ENCODE measurements around the gene RBM38. TPM values are rescaled to one million over a fixed set of nuclear protein-coding genes. Genes with fewer than 3 reads are reported as not detected.

RBM38 gene
- total RNA-seq, 1 experiment from 2014 or later = 15.2 TPM

- in situ Hi-C loops (cut with HindIII; ENCODE audit: low pct_unique_long_range_greater_than_20kb, low sequenced_read_pairs) = no loop called here
- DNase-seq (ENCODE audit: low read depth) = no peak
Measured at GRCh38 chr20:57387463-57387862, 3.7 kb upstream of the RBM38 start.

GRCh38 chr20:57387945-57388371 lies 3.2 kb upstream of the RBM38 start:
- in situ Hi-C loops (cut with HindIII; ENCODE audit: low pct_unique_long_range_greater_than_20kb, low sequenced_read_pairs) = no loop called here
- no peak for DNase-seq (ENCODE audit: low read depth)

- peak; percentile 75 for DNase-seq (ENCODE audit: low read depth)
- in situ Hi-C loops (cut with HindIII; ENCODE audit: low pct_unique_long_range_greater_than_20kb, low sequenced_read_pairs) = no loop called here
Measured at GRCh38 chr20:57388953-57389694, 2.1 kb upstream of the RBM38 start.

GRCh38 chr20:57389695-57390603 lies 1.2 kb upstream of the RBM38 start:
- in situ Hi-C loops (cut with HindIII; ENCODE audit: low pct_unique_long_range_greater_than_20kb, low sequenced_read_pairs) = no loop called here
- DNase-seq (ENCODE audit: low read depth) = no peak

- no peak for DNase-seq (ENCODE audit: low read depth)
- in situ Hi-C loops (cut with HindIII; ENCODE audit: low pct_unique_long_range_greater_than_20kb, low sequenced_read_pairs) = no loop called here
Measured at GRCh38 chr20:57391439-57392301, 474 bp downstream of the RBM38 start.

GRCh38 chr20:57392512-57393271 lies 1.5 kb downstream of the RBM38 start:
- DNase-seq (ENCODE audit: low read depth) = no peak
- in situ Hi-C loops (cut with HindIII; ENCODE audit: low pct_unique_long_range_greater_than_20kb, low sequenced_read_pairs) = no loop called here

- DNase-seq (ENCODE audit: low read depth) = no peak
- in situ Hi-C loops (cut with HindIII; ENCODE audit: low pct_unique_long_range_greater_than_20kb, low sequenced_read_pairs) = no loop called here
Measured at GRCh38 chr20:57393321-57394120, 2.3 kb downstream of the RBM38 start.

GRCh38 chr20:57394121-57395082 lies 3.2 kb downstream of the RBM38 start:
- in situ Hi-C loops (cut with HindIII; ENCODE audit: low pct_unique_long_range_greater_than_20kb, low sequenced_read_pairs) = no loop called here
- DNase-seq (ENCODE audit: low read depth) = no peak

- in situ Hi-C loops (cut with HindIII; ENCODE audit: low pct_unique_long_range_greater_than_20kb, low sequenced_read_pairs) = no loop called here
- DNase-seq (ENCODE audit: low read depth) = no peak
Measured at GRCh38 chr20:57395111-57395966, 4.1 kb downstream of the RBM38 start.

GRCh38 chr20:57396212-57396983 lies 5.2 kb downstream of the RBM38 start:
- in situ Hi-C loops (cut with HindIII; ENCODE audit: low pct_unique_long_range_greater_than_20kb, low sequenced_read_pairs) = no loop called here
- no peak for DNase-seq (ENCODE audit: low read depth)

- DNase-seq (ENCODE audit: low read depth) = no peak
- in situ Hi-C loops (cut with HindIII; ENCODE audit: low pct_unique_long_range_greater_than_20kb, low sequenced_read_pairs) = no loop called here
Measured at GRCh38 chr20:57396984-57397692, 5.9 kb downstream of the RBM38 start.

- in situ Hi-C loops (cut with HindIII; ENCODE audit: low pct_unique_long_range_greater_than_20kb, low sequenced_read_pairs) = no loop called here
Measured at GRCh38 chr20:57397693-57398108, 6.5 kb downstream of the RBM38 start.

GRCh38 chr20:57398231-57398821 lies 7.1 kb downstream of the RBM38 start:
- in situ Hi-C loops (cut with HindIII; ENCODE audit: low pct_unique_long_range_greater_than_20kb, low sequenced_read_pairs) = no loop called here
- no peak for DNase-seq (ENCODE audit: low read depth)

More at GRCh38 chr20:57397693-57398108, 6.5 kb downstream of the RBM38 start:
- no peak for DNase-seq (ENCODE audit: low read depth)
